GM12865 (cell line): ENCODE measurements around the gene FGFR3.

Source experiments
- DNase-seq: peaks from one replicate; pipeline ENCODE4 v3.0.0; 2010; ENCODE audit warnings: low read depth
- H3K4me3 ChIP-seq: 2 replicates; pipeline ENCODE4 v1.5.1; 2011; ENCODE audit warnings: mild to moderate bottlenecking, low read depth, low read length, control low read depth
- CTCF ChIP-seq: IDR thresholded peaks from 2 replicates; pipeline ENCODE4 v1.5.1; 2011; ENCODE audit warnings: low read length, control low read depth, low read depth, inconsistent platforms; ENCODE audit not compliant: insufficient read depth; ENCODE audit errors: missing control alignments

Gene FGFR3

GRCh38 chr4:1803523-1804423 is 10.7 kb downstream of the FGFR3 start:
- no peak for TF ChIP-seq CTCF
- no peak for DNase-seq

GRCh38 chr4:1804638-1805492 is 11.8 kb downstream of the FGFR3 start:
- DNase-seq: no peak
- no peak overlapping the region for H3K4me3 ChIP-seq
- TF ChIP-seq CTCF: no peak

More at GRCh38 chr4:1803523-1804423, 10.7 kb downstream of the FGFR3 start:
- no peak overlapping the region for H3K4me3 ChIP-seq

- DNase-seq: no peak
- H3K4me3 ChIP-seq: no peak overlapping the region
- TF ChIP-seq CTCF: no peak
Measured at GRCh38 chr4:1805493-1806222, 12.6 kb downstream of the FGFR3 start.

- H3K4me3 ChIP-seq: no peak overlapping the region
- TF ChIP-seq CTCF: no peak
- no peak for DNase-seq
Measured at GRCh38 chr4:1806223-1806564, 13.1 kb downstream of the FGFR3 start.

GRCh38 chr4:1806596-1807331 is 13.7 kb downstream of the FGFR3 start:
- H3K4me3 ChIP-seq: no peak overlapping the region
- DNase-seq: no peak
- TF ChIP-seq CTCF: no peak

- DNase-seq: peak; percentile 31
- TF ChIP-seq CTCF: no peak
- no peak overlapping the region for H3K4me3 ChIP-seq
Measured at GRCh38 chr4:1807332-1807777, 14.3 kb downstream of the FGFR3 start.
